ENCODE measurements around the gene ADAMTS6.

Gene ADAMTS6

DNA sequence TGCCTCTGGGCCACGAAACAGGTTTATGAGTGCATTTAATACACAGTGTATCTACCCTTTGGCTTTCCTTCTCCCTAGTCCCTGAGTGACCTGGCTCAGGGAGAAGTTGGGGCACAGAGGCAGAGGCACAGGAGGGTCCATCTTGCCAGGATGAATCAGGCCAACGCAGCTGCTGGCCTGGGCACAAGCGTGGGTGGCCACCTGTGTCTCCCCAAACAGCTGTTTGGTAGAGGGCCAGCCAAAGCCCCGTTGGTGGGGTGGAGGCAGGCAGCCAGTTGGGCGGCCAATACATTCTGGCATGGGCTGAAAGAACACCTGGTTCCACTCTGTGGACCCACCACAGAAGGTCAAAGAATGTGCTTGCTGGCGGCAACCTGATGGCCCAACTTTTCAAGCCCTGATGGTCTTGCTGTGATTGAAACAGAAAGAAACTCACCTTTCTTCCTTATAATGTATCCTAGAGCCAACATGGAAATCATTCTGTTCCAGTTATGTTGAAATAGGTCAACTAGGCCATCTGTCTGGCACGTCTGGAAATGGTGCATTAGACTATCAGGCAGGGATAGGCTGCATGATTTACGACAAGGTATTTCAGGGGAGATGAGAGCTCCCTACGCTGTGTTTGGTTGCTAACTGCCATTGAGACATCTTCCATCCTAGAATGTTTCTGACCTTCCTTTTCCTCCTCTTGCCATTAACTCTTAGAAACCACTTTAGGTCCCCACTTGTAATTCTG lies 337.4 kb downstream of the ADAMTS6 start:
- no peak overlapping the region for H3K4me2 ChIP-seq (ENCODE audit: low read length)
- H3K36me3 ChIP-seq (ENCODE audit: control insufficient read depth, low read length): no peaks in the 10 kb centered on the region
- H3K9me2 ChIP-seq (replicated peaks; ENCODE audit: control insufficient read depth, low read length): no peaks in the 10 kb centered on the region
- H3K27me3 ChIP-seq (ENCODE audit: control insufficient read depth, low read length): no peaks in the 10 kb centered on the region
- H3K79me2 ChIP-seq (ENCODE audit: control insufficient read depth, low read length): no peaks in the 10 kb centered on the region
- no peaks in the 10 kb centered on the region for H3K4me1 ChIP-seq (ENCODE audit: control insufficient read depth, low read length)
- H3K27ac ChIP-seq (ENCODE audit: low read depth, low read length): no peak overlapping the region
- TF ChIP-seq EZH2phosphoT487 (IDR thresholded peaks at IDR 0.05; ENCODE audit: borderline replicate concordance, low read length) (no peak), CTCF (IDR thresholded peaks at IDR 0.05; ENCODE audit: low read depth, low read length, poor library complexity, severe bottlenecking) (no peak)
- no peaks in the 10 kb centered on the region for H3K9me3 ChIP-seq (ENCODE audit: control insufficient read depth, insufficient read depth, low read length)
- no peak overlapping the region for H3K4me3 ChIP-seq (ENCODE audit: low read length)
- no peaks in the 10 kb centered on the region for H4K20me1 ChIP-seq (ENCODE audit: control insufficient read depth, insufficient read depth, low read depth, low read length)
- no peaks in the 10 kb centered on the region for H3F3A ChIP-seq (ENCODE audit: control insufficient read depth, insufficient read depth)

DNA sequence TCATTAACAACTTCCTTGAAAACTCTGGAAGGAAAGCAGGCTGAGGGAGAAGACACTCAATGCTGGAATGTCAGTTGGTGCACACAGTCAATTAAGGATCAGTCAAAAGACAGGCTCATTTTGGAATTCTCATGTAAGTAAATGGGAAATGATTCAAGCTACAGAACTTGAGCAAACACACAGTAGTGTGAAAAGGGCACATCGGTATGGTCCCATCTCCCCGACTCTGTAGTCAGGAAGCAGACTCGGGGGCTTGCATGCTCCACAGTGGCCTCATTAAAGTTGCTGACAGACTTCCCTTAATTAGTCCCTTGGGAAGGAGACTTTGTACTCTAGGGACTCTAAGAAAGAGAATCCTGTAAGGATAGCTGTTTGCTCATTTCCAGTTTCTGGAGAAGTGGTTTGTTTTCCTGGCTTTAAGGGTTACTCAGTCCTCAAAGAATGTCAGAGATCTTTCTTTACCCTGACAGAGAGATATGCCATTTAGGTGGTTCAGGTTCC lies 339.2 kb downstream of the ADAMTS6 start:
- no peak overlapping the region for H3K4me3 ChIP-seq (ENCODE audit: low read length)
- no peaks in the 10 kb centered on the region for H3K36me3 ChIP-seq (ENCODE audit: control insufficient read depth, low read length)
- no peaks in the 10 kb centered on the region for H3F3A ChIP-seq (ENCODE audit: control insufficient read depth, insufficient read depth)
- H3K4me1 ChIP-seq (ENCODE audit: control insufficient read depth, low read length): no peaks in the 10 kb centered on the region
- no peaks in the 10 kb centered on the region for H3K27me3 ChIP-seq (ENCODE audit: control insufficient read depth, low read length)
- H4K20me1 ChIP-seq (ENCODE audit: control insufficient read depth, insufficient read depth, low read depth, low read length): no peaks in the 10 kb centered on the region
- TF ChIP-seq CTCF (IDR thresholded peaks at IDR 0.05; ENCODE audit: low read depth, low read length, poor library complexity, severe bottlenecking) (no peak), EZH2phosphoT487 (IDR thresholded peaks at IDR 0.05; ENCODE audit: borderline replicate concordance, low read length) (no peak)
- H3K9me2 ChIP-seq (replicated peaks; ENCODE audit: control insufficient read depth, low read length): no peaks in the 10 kb centered on the region
- H3K4me2 ChIP-seq (ENCODE audit: low read length): no peak overlapping the region
- H3K79me2 ChIP-seq (ENCODE audit: control insufficient read depth, low read length): no peaks in the 10 kb centered on the region
- H3K9me3 ChIP-seq (ENCODE audit: control insufficient read depth, insufficient read depth, low read length): no peaks in the 10 kb centered on the region
- no peak overlapping the region for H3K27ac ChIP-seq (ENCODE audit: low read depth, low read length)

DNA sequence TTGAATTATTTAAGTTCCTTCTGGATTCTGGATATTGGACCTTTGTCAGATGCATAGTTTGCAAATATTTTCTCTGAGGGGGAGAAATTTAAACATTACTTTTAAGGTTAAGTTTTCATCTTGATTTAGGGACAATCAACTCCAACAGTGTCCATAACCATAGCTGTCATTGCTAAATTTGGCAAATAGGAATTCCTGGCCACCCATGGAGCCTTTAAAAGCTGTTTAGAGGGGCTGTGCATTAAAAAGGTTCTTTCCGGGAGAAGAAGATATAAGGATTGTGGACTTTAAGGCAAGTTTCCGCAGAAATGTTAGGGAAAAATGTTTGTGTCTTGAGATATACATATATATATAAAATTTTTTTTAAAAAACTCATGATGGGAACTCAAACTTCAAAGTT lies 339.7 kb downstream of the ADAMTS6 start:
- Histone ChIP-seq H3K4me1 (ENCODE audit: control insufficient read depth, low read length) (no peaks in the 10 kb centered on the region), H4K20me1 (ENCODE audit: control insufficient read depth, insufficient read depth, low read depth, low read length) (no peaks in the 10 kb centered on the region), H3K4me3 (ENCODE audit: low read length) (no peak overlapping the region), H3K9me2 (replicated peaks; ENCODE audit: control insufficient read depth, low read length) (no peaks in the 10 kb centered on the region), H3F3A (ENCODE audit: control insufficient read depth, insufficient read depth) (no peaks in the 10 kb centered on the region), H3K36me3 (ENCODE audit: control insufficient read depth, low read length) (no peaks in the 10 kb centered on the region), H3K79me2 (ENCODE audit: control insufficient read depth, low read length) (no peaks in the 10 kb centered on the region), H3K27ac (ENCODE audit: low read depth, low read length) (no peak overlapping the region), H3K9me3 (ENCODE audit: control insufficient read depth, insufficient read depth, low read length) (no peaks in the 10 kb centered on the region), H3K4me2 (ENCODE audit: low read length) (no peak overlapping the region), H3K27me3 (ENCODE audit: control insufficient read depth, low read length) (no peaks in the 10 kb centered on the region)
- no peak for TF ChIP-seq EZH2phosphoT487 (IDR thresholded peaks at IDR 0.05; ENCODE audit: borderline replicate concordance, low read length)
- no peak for TF ChIP-seq CTCF (IDR thresholded peaks at IDR 0.05; ENCODE audit: low read depth, low read length, poor library complexity, severe bottlenecking)
